GM12878 (cell line): ENCODE data around the gene COX6B1. TPM values are rescaled to one million over a fixed set of nuclear protein-coding genes. Genes with fewer than 3 reads are reported as not detected.
A peak's percentile ranks its signal among the peaks of the same experiment; 100 is the strongest.

Experiments
- ATF3 ChIP-seq: IDR thresholded peaks from 2 replicates; pipeline ENCODE4 v1.6.1; 2011; ENCODE audit warnings: low read depth, mild to moderate bottlenecking, low read length, moderate library complexity, borderline replicate concordance; ENCODE audit errors: extremely low read depth
- BCL11A ChIP-seq: IDR thresholded peaks from 2 replicates; pipeline ENCODE4 v1.6.1; 2011; ENCODE audit warnings: low read depth, low read length
- BHLHE40 ChIP-seq, 2 experiments: fragments of 450-650 bp in 1 of 2; IDR thresholded peaks; 2 replicates each; pipeline ENCODE4 v1.6.1; 2011 to 2017; ENCODE audit warnings: low read depth in 2 of 2, borderline replicate concordance in 1 of 2, improper control_type of control experiment in 1 of 2, low read length in 1 of 2, mild to moderate bottlenecking in 1 of 2
- CBX3 ChIP-seq: fragments of 200-600 bp; sonication (generic); IDR thresholded peaks from 2 replicates; pipeline ENCODE4 v1.6.1; 2016; ENCODE audit warnings: low read depth, borderline replicate concordance
- CEBPB ChIP-seq, 2 experiments: fragments of 150-350 bp in 1 of 2; IDR thresholded peaks; 2 replicates each; pipeline ENCODE4 v1.6.1; 2012 to 2014; ENCODE audit warnings: low read depth in 2 of 2, low read length in 2 of 2, borderline replicate concordance in 1 of 2, inconsistent platforms in 1 of 2
- CHD1 ChIP-seq: IDR thresholded peaks from 2 replicates; pipeline ENCODE4 v1.6.1; 2012; ENCODE audit warnings: low read depth, low read length, improper control_type of control experiment
- CHD2 ChIP-seq: IDR thresholded peaks from 2 replicates; pipeline ENCODE4 v1.6.1; 2011; ENCODE audit warnings: low read depth, low read length, improper control_type of control experiment, borderline replicate concordance
- DPF2 ChIP-seq: fragments of 450-650 bp; IDR thresholded peaks from 2 replicates; pipeline ENCODE4 v1.6.1; 2017; ENCODE audit warnings: mild to moderate bottlenecking
- E2F8 ChIP-seq: fragments of 450-650 bp; IDR thresholded peaks from 2 replicates; pipeline ENCODE4 v1.6.1; 2018; ENCODE audit warnings: mild to moderate bottlenecking, low read depth, moderate library complexity; ENCODE audit not compliant: partially characterized antibody
- FOS ChIP-seq: IDR thresholded peaks from 3 replicates; pipeline ENCODE4 v1.6.1; 2011; ENCODE audit warnings: borderline replicate concordance; ENCODE audit not compliant: insufficient read length; ENCODE audit errors: extremely low read depth
- GATAD2B ChIP-seq: fragments of 450-650 bp; conservative IDR thresholded peaks from 2 replicates; pipeline ENCODE4 v1.6.1; 2017; ENCODE audit warnings: low read depth, mild to moderate bottlenecking, moderate library complexity
- JUND ChIP-seq: IDR thresholded peaks from 2 replicates; pipeline ENCODE4 v1.6.1; 2012; ENCODE audit warnings: low read depth, mild to moderate bottlenecking, low read length, improper control_type of control experiment, moderate library complexity
- NKRF ChIP-seq: fragments of 450-650 bp; conservative IDR thresholded peaks from 2 replicates; pipeline ENCODE4 v1.6.1; 2017; ENCODE audit warnings: mild to moderate bottlenecking, moderate library complexity
- PML ChIP-seq: IDR thresholded peaks from 2 replicates; pipeline ENCODE4 v1.6.1; 2012; ENCODE audit warnings: low read length, inconsistent platforms
- POLR2A ChIP-seq: IDR thresholded peaks from 2 replicates; pipeline ENCODE4 v1.6.1; 2011; ENCODE audit warnings: low read depth, mild to moderate bottlenecking, low read length
- RELB ChIP-seq: fragments of 450-650 bp; IDR thresholded peaks from 2 replicates; pipeline ENCODE4 v1.6.1; 2017; ENCODE audit warnings: low read depth, mild to moderate bottlenecking, moderate library complexity
- SIX5 ChIP-seq: IDR thresholded peaks from 2 replicates; pipeline ENCODE4 v1.6.1; 2011; ENCODE audit warnings: mild to moderate bottlenecking, low read depth, low read length, moderate library complexity; ENCODE audit not compliant: severe bottlenecking
- YY1 ChIP-seq: IDR thresholded peaks from 2 replicates; pipeline ENCODE4 v1.6.1; 2011; ENCODE audit warnings: low read depth, mild to moderate bottlenecking, low read length
- ZBTB4 ChIP-seq: fragments of 450-650 bp; formaldehyde crosslinking; IDR thresholded peaks from 2 replicates; pipeline ENCODE4 v1.4.0; 2022; ENCODE audit warnings: mild to moderate bottlenecking, moderate library complexity
- polyA plus RNA-seq, 11 experiments: library from polyadenylated mRNA; depleted of rRNA in 4 of 11; unstranded in 6 of 11; stranded (reverse) in 5 of 11; fragments of >200 nt; fragmentation: Nextera tagmentation in 4 of 11; fragmentation: Illumina TruSeq in 1 of 11; extraction: Ambion mirVana in 4 of 11; extraction: Trizol in 1 of 11; gene quantifications; 1 replicate in 1 of 11; 2 replicates in 10 of 11; pipeline versions ENCODE4 v1.2.1 to v1.2.3, GENCODE V29; 2011 to 2016; ENCODE audit warnings: inconsistent platforms in 2 of 11, missing spikeins in 2 of 11, low read depth in 1 of 11
- total RNA-seq, 4 experiments: library from RNA; depleted of rRNA in 3 of 4; stranded (reverse); fragments of >200 nt in 3 of 4; fragmentation: Illumina TruSeq in 1 of 4; extraction: Trizol in 1 of 4; gene quantifications; 2 replicates each; pipeline versions ENCODE4 v1.2.1 to v1.2.3, GENCODE V29; 2013 to 2021

COX6B1 gene
- total and polyA plus RNA-seq, 10 of the 15 experiments (the other 5 are each of a cell fraction or from before 2014, with no cell fraction given): 500 to 1,700 (median 862) TPM

- TF ChIP-seq BCL11A: no peak
- peak in 1 of 2 experiments; percentile 98; a peak in 1 of 4 replicates for TF ChIP-seq CEBPB (IDR thresholded peaks at IDR 0.05; ENCODE audit: borderline replicate concordance in 1 of 2, low read depth in 2 of 2, low read length in 2 of 2)
- peak; percentile 95 for TF ChIP-seq E2F8
- peak; percentile 62 for TF ChIP-seq CHD2
- no peak for TF ChIP-seq FOS
- TF ChIP-seq CBX3: no peak
- peak; percentile 88 for TF ChIP-seq ZBTB4 (CRISPR knock-in tag)
- TF ChIP-seq RELB: peak; percentile 69; the same call in 1 of the 2 replicates
- no peak for TF ChIP-seq GATAD2B
- TF ChIP-seq ATF3: peak; percentile 91
- TF ChIP-seq CHD1: no peak
- TF ChIP-seq YY1: peak; percentile 89
- TF ChIP-seq PML: peak; percentile 69; the same call in 1 of the 2 replicates
- TF ChIP-seq DPF2: peak; percentile 85
- peak; percentile 93 for TF ChIP-seq NKRF
- TF ChIP-seq SIX5: peak; percentile 37
- peak; percentile 97 for TF ChIP-seq JUND
- TF ChIP-seq POLR2A: peak; percentile 91
- peak; percentile 72 to 89 for TF ChIP-seq BHLHE40 (IDR thresholded peaks at IDR 0.05; ENCODE audit: borderline replicate concordance in 1 of 2, low read depth in 2 of 2, low read length in 1 of 2)
Measured at GRCh38 chr19:35612559-35613321, 35.4 kb upstream of the COX6B1 start, which contains the start of gene HAUS5 (continued).
